ENCODE measurements around the gene MTUS2.

MTUS2 gene

DNA sequence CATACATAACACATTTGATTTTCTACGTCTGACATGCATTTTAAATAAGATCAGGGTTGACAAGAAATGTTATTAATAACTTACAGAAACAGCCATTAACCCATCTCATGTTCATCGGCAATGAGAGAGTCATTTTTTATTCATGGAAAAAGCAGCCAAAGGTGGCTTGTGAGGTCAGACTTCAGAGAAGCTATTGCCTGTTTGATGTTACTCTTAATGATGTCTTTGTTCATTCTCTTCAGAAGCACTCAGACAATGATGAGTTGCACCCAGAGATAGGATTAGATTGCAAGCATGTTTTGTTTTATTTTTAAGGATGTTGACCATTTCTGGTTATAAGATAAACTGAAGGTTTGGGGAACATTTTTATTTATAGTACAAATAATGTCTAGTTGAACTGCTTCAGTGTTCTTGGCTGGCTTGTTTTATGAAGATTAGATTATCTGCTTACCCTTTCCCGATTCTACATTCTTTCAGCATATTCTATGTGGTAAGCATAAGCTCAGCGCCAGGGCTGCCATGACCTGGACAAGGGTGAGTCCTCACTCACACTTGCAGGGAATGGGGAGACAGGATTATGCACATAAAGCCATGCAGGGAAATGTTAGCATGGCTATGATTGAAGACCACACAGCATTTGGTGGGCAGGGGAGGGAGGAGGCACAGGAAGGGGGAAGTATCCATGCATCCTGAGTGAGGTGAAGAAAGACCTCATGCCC is 288.1 kb downstream of the MTUS2 start:
- DNase-seq (ENCODE audit: low spot score) = no peak

DNA sequence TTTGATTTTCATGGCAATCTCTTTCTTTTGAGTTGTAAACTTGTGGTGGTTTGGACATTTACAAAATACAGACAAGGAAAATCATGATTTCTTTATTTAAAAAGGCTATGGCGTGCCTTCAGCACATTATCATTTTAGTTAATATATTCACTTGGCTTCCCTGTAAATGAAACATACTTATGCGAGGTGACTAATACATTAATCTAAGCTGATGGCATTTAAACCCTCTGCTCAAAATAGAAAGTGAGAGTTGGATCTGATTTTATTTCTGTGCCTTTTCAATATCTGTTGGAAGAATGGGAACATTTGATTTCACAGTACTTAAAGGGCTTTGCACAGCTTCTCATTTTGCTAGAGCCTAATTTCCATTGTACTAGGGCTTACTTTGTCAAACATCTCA is 289.8 kb downstream of the MTUS2 start:
- no peak for DNase-seq (ENCODE audit: low spot score)

GRCh38 chr13:29111446-29111845 is 291.3 kb downstream of the MTUS2 start:
- no peak for DNase-seq (ENCODE audit: low spot score)

- DNase-seq (ENCODE audit: low spot score) = no peak
Observed at GRCh38 chr13:29115842-29116241, 295.7 kb downstream of the MTUS2 start.

DNA sequence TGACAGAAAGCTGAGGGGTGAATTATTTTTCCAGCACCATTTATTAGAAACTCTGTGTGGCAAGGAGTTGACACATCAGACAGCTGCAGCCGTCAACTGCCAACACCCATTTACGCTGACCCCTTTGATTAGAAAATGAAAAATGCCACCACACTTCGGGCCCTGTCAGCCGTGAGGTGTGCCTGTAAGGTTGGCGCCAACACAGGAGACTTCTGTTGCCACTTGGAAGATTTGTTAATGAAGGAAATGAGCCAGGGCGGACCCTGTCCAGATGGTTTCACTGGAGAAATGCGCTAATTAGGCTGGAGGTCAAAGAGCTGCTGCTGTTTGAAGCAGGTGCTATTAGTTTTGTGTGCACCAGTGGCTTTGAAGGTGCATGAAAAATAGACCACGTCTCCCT is 297.5 kb downstream of the MTUS2 start:
- no peak for DNase-seq (ENCODE audit: low spot score)

DNA sequence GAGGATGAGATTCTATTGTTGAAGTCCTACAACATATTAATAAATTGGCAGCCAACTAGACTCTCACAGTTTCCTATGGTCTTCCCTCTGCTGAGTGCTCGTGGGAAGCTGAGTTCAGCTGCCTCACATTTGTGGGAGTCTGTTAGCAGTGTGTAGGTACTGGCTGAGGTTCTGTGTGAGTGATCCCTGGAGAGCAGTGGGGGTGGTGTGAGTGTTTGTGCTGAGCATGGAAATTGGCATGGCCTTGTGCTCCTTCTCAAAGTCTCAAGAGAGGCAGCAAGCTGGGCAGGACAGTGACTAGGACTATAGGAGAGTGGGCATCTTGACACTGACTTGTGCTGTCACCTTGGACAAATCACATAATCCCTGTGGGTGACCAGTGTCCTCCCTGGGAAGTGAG is 298.3 kb downstream of the MTUS2 start:
- DNase-seq (ENCODE audit: low spot score) = no peak

- no peak for DNase-seq (ENCODE audit: low spot score)
Observed at GRCh38 chr13:29125191-29125933, 305.2 kb downstream of the MTUS2 start.

DNA sequence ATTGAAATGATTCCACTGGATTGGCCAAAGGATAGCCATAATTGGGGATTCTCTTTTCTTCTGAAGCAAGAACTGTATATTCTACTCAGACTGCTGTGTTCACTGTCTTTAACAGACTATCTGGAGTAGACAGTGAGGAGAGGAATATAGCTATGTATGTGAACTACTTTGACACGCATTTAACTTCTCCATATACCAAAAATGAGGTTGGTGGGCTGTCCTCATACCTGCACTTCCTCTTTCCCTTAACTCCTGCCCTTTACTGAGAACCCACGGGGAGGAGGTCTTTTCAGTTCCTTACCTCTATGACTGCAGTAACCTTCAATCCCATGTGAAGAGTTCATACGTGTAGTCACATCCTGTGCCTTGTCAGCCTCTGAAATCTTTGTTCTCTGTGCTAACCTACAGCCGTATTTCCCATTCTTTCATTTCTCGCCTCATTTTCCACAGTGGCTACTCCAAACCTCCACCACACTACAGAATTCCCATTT is 305.8 kb downstream of the MTUS2 start:
- DNase-seq (ENCODE audit: low spot score) = no peak

GRCh38 chr13:29129616-29130015 is 309.5 kb downstream of the MTUS2 start:
- DNase-seq (ENCODE audit: low spot score) = no peak

DNA sequence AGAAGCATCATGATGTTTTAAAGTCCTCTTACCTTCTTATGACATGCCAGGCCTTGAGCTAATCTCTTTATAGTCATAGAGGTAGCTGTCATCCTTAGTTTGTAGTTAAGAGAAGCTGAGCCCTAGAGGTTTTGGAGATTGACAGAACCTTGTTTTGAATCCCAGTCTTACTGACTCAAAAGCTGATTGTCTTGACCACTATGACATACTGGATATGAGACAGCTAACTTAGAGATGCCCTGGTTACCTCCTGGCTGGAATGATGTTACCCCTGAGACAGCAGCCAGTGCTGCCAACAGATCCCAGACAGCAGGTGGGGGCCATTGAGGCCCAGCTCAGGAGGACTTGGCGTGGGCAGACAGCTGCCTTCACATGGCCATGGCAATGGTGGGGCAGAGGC is 311.0 kb downstream of the MTUS2 start:
- no peak for DNase-seq (ENCODE audit: low spot score)

- no peak for DNase-seq (ENCODE audit: low spot score)
Observed at GRCh38 chr13:29131881-29132668, 311.9 kb downstream of the MTUS2 start.

DNA sequence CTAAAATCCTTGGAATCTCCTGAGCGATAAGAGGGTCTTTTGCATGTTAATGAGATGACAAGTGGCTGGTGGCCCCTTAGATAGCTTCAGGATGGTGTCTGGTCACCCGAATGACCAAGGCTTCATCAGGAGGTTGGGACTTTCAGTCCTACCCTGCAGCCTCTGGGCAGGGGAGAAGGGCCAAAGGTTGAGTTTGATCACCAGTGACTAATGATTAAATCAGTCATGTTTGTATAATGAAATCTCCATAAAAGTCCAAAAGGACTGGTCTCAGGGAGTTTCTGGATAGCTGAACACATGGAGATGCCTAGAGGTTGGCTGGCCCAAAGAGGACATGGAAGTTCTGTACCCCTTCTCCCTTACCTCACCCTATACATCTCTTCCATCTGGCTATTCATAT is 316.2 kb downstream of the MTUS2 start:
- no peak for DNase-seq (ENCODE audit: low spot score)

GRCh38 chr13:29137016-29137415 is 316.9 kb downstream of the MTUS2 start:
- DNase-seq (ENCODE audit: low spot score) = no peak

- no peak for DNase-seq (ENCODE audit: low spot score)
Observed at GRCh38 chr13:29137995-29138394, 317.9 kb downstream of the MTUS2 start.

DNA sequence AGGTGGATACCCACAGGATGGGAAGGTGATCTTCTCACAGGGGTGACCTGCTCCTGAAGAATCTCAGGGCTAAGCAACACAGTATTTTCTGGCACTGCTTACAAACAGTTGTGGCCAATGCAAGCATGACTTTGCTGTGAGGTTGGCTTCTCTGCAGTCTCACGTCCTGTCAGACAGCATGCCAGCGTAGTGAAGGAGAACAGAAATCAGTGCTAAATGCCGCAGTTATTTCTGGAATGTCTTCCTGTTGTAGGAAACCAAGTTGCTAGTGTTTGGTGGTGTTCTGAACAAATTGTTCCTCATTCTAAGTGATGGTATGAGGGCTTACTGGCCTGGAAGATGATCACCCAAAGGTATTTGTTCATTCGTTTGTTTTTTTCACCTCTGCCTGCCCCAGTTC is 320.1 kb downstream of the MTUS2 start:
- DNase-seq (ENCODE audit: low spot score) = no peak

DNA sequence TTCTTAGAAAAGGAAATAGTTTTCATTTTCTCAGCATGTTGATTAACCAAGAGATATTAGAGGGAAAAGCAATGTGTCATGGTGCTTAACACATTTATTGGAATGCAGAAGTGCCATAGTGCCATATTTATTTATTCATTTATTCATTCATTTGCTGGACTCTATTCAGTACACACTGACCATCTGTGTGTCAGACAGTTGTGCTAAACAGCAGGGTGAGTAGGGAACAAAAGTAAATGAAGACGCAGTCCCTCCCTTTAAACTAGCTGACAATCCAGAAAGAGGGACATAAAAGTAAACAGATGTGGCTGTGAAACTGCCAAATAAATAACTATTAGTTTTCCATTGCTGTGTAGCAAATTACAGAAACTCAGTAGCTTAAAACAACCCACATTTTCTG is 323.7 kb downstream of the MTUS2 start:
- no peak for DNase-seq (ENCODE audit: low spot score)

GRCh38 chr13:29154390-29154789 is 334.3 kb downstream of the MTUS2 start:
- DNase-seq (ENCODE audit: low spot score) = no peak

GRCh38 chr13:29156136-29156535 is 336.0 kb downstream of the MTUS2 start:
- DNase-seq (ENCODE audit: low spot score) = no peak

DNA sequence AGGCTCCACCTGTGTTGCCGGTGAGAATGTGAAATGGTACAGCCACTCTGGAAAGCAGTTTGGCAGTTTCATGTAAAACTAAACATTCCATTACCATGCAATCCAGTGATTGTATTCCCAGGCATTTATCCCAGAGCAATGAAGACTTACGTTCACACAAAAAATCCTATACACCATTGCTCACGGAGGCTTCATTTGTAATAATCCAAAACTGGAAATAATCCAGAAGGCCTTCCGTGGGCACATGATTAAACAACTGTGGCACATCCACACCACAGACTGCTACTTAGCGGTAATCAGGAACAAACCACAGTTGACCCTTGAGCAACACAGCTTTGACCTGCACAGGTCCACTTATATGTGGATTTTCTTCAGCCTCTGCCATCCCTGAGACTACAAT is 339.7 kb downstream of the MTUS2 start:
- DNase-seq (ENCODE audit: low spot score) = no peak

DNA sequence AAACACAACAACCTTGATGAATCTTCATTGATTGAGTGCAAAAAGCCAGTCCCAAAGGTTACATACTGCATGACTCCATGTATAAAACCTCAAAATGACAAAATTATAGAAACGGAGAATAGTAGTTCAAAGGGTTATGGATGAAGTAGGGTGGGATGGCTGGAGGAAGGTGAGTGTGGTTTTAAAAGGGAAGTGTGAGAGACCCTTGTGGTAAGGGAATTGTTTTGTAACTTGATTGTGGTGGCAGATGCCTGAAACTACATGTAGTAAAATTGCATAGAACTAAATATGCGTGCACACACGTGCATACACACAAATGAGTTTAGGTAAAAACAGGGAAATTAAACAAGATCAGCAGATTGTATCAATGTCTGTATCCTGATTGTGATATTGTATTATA is 340.7 kb downstream of the MTUS2 start:
- DNase-seq (ENCODE audit: low spot score) = no peak

DNA sequence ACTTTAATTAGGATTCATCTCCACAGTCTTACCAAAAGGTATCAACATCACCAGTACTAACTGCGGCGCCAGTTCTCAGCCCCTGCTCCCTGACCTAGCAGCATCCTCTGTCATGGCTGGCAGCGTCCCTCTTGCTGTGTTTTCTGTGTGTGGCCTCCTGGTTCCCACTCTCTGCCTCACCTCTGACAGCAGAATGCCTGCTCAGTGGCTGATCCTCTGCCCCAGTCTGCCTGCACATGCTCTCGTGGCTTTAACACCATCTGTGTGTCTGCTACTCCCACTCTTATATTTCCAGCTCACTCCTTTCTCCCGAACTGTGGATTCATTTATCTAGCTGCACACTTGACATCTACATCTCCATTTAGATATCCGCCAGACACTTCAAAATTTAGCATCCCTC is 341.5 kb downstream of the MTUS2 start:
- DNase-seq (ENCODE audit: low spot score) = no peak

GRCh38 chr13:29162638-29163235 is 342.6 kb downstream of the MTUS2 start:
- DNase-seq (ENCODE audit: low spot score) = no peak
